Panc1 (cell line): ENCODE measurements around the gene MEIS3. TPM values are rescaled to one million over a fixed set of nuclear protein-coding genes. Genes with fewer than 3 reads are reported as not detected.

Experiments used
- ATAC-seq: fragments of 200-7000 bp; cut with Tn5 transposase; 2 replicates; pipeline ENCODE4 v1.9.1; 2020; ENCODE audit warnings: mild to moderate bottlenecking, moderate library complexity
- BruUV-seq: library from RNA; stranded (reverse); fragments of 400-500 nt; replicated peaks from 2 replicates; lab custom pipeline; 2021; lab: Mats Ljungman, UMichigan
- CTCF ChIA-PET: fragments of 300-600 bp; sonication (Branson Sonifier 250); formaldehyde crosslinking; loops from one replicate; lab custom pipeline; 2022; ENCODE audit warnings: antibody characterized with exemption; lab: Charles Lee
- POLR2A ChIA-PET: fragments of 300-600 bp; sonication (Branson Sonifier 250); formaldehyde crosslinking; loops from one replicate; lab custom pipeline; 2022; ENCODE audit warnings: antibody characterized with exemption; lab: Charles Lee
- DNase-seq: peaks from one replicate; pipeline ENCODE4 v3.0.0-alpha.2; 2010; ENCODE audit warnings: low read depth, low spot score
- H3K27ac ChIP-seq: 2 replicates; pipeline ENCODE4 v1.5.1; 2011; ENCODE audit warnings: mild to moderate bottlenecking, low read length, inconsistent platforms
- H3K27me3 ChIP-seq: fragments of 200-500 bp; sonication (Bioruptor generic); 2 replicates; pipeline ENCODE4 v1.6.0; 2014; ENCODE audit warnings: low read length, inconsistent platforms; ENCODE audit not compliant: control insufficient read depth, insufficient read depth
- H3K36me3 ChIP-seq: fragments of 200-500 bp; sonication (Bioruptor generic); 2 replicates; pipeline ENCODE4 v1.5.1; 2014; ENCODE audit warnings: inconsistent platforms, mild to moderate bottlenecking, low read length, moderate library complexity; ENCODE audit not compliant: control insufficient read depth, insufficient read depth
- H3K4me1 ChIP-seq: 2 replicates; pipeline ENCODE4 v1.5.1; 2011; ENCODE audit warnings: inconsistent platforms, mild to moderate bottlenecking, low read length, moderate library complexity; ENCODE audit not compliant: control insufficient read depth, insufficient read depth
- H3K4me3 ChIP-seq, 2 experiments: 2 replicates each; pipeline ENCODE4 v1.5.1; 2011 to 2012; ENCODE audit warnings: low read depth in 2 of 2, low read length in 2 of 2, mild to moderate bottlenecking in 2 of 2, inconsistent platforms in 1 of 2, moderate library complexity in 1 of 2
- H3K9me3 ChIP-seq: fragments of 200-500 bp; sonication (Bioruptor generic); 2 replicates; pipeline ENCODE4 v1.5.1; 2014; ENCODE audit warnings: low read depth, mild to moderate bottlenecking, inconsistent platforms, low read length, moderate library complexity; ENCODE audit not compliant: control insufficient read depth, insufficient read depth
- CTCF ChIP-seq: fragments of 450-650 bp; IDR thresholded peaks from 2 replicates; pipeline ENCODE4 v1.5.1; 2017; ENCODE audit warnings: mild to moderate bottlenecking
- POLR2AphosphoS5 ChIP-seq: IDR thresholded peaks from 2 replicates; pipeline ENCODE4 v1.6.1; 2012; ENCODE audit warnings: mild to moderate bottlenecking, low read depth, low read length, moderate library complexity
- REST ChIP-seq, 2 experiments: IDR thresholded peaks; 2 replicates each; pipeline ENCODE4 v1.6.1; 2011 to 2012; ENCODE audit warnings: low read depth in 2 of 2, control low read depth in 1 of 2, low read length in 1 of 2, mild to moderate bottlenecking in 1 of 2, moderate library complexity in 1 of 2; ENCODE audit not compliant: insufficient read depth in 1 of 2
- SIN3A ChIP-seq: IDR thresholded peaks from 2 replicates; pipeline ENCODE4 v1.6.1; 2012; ENCODE audit warnings: low read depth, mild to moderate bottlenecking, low read length, moderate library complexity, borderline replicate concordance; ENCODE audit not compliant: insufficient read depth
- TCF7L2 ChIP-seq: IDR thresholded peaks from 2 replicates; pipeline ENCODE4 v1.6.1; 2011; ENCODE audit warnings: mild to moderate bottlenecking, low read depth, low read length, inconsistent platforms
- in situ Hi-C: cut with HindIII; loops from 2 replicates; pipeline ENCODE4 v1.10.0; 2016; ENCODE audit warnings: low sequenced_read_pairs, low pct_unique_long_range_greater_than_20kb
- intact Hi-C: fragments of 100-400 bp; cut with micrococcal nuclease; formaldehyde crosslinking; loops from one replicate; pipeline ENCODE4 v1.10.0; 2022; ENCODE audit not compliant: unreplicated experiment
- total RNA-seq: library from RNA; stranded (reverse); gene quantifications from one replicate; pipeline ENCODE4 v1.2.1, GENCODE V29; 2021; ENCODE audit not compliant: unreplicated experiment

Gene MEIS3
- total RNA-seq, 1 experiment from 2014 or later = 11.3 TPM

GRCh38 chr19:47406711-47407416 is 12.5 kb downstream of the MEIS3 start:
- no peaks in the 10 kb centered on the region for H3K9me3 ChIP-seq
- H3K27ac ChIP-seq = no peak overlapping the region
- H3K36me3 ChIP-seq = no peaks in the 10 kb centered on the region
- in situ Hi-C loops = no loop called here
- no peaks in the 10 kb centered on the region for H3K27me3 ChIP-seq
- intact Hi-C loops = no loop called here
- DNase-seq (no peak), ATAC-seq (peak; percentile 54)
- no peaks in the 10 kb centered on the region for H3K4me1 ChIP-seq
- POLR2A ChIA-PET = no interaction called here
- H3K4me3 ChIP-seq = no peak overlapping the region
- CTCF ChIA-PET = no interaction called here
- no TSS peak for BruUV-seq
- TF ChIP-seq REST (IDR thresholded peaks at IDR 0.05; ENCODE audit: insufficient read depth in 1 of 2, low read depth in 2 of 2, low read length in 1 of 2) (peak; percentile 82 to 91), TCF7L2 (no peak)

GRCh38 chr19:47405854-47406417 is 13.4 kb downstream of the MEIS3 start:
- intact Hi-C loops = no loop called here

More at GRCh38 chr19:47405854-47406417, 13.4 kb downstream of the MEIS3 start:
- Histone ChIP-seq H3K4me3 (no peak overlapping the region), H3K36me3 (no peaks in the 10 kb centered on the region), H3K27me3 (no peaks in the 10 kb centered on the region), H3K9me3 (no peaks in the 10 kb centered on the region), H3K4me1 (no peaks in the 10 kb centered on the region), H3K27ac (no peak overlapping the region)
- TF ChIP-seq REST (IDR thresholded peaks at IDR 0.05; ENCODE audit: insufficient read depth in 1 of 2, low read depth in 2 of 2, low read length in 1 of 2) = no peak
- no peak for TF ChIP-seq SIN3A
- TF ChIP-seq CTCF = no peak
- no peak for TF ChIP-seq POLR2AphosphoS5
- no peak for TF ChIP-seq TCF7L2
- no TSS peak for BruUV-seq
- in situ Hi-C loops = no loop called here
- POLR2A ChIA-PET = no interaction called here
- no peak for ATAC-seq
- CTCF ChIA-PET = no interaction called here
- DNase-seq = no peak
